GM18861 (cell line): ENCODE measurements around the gene LAMC2.
A peak's percentile ranks its signal among the peaks of the same experiment; 100 is the strongest.

ENCODE experiments used
- ATAC-seq: cut with Tn5 transposase; IDR thresholded peaks from one replicate; pipeline ENCODE4 v1.9.1; 2021; ENCODE audit not compliant: unreplicated experiment

Gene LAMC2

DNA sequence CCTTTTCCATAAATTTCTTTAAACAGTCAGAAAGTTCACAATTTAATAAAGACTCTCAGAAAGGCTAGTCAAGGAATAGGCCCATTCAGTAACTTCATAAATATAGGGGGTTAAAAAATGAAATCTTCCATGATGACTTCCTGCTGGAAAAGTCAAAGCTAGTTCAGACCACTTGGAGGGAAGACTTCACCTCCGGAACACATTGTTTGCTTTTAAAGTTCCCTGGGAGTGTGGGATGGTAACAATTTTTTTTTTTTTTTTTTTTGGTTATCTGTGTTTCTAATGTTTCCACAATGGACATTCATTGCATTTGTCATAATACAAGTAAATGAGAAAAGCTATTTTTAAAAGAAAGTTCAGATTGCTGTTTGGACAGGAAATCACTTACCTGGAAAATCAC, 18.4 kb upstream of the LAMC2 start:
- no peak for ATAC-seq

DNA sequence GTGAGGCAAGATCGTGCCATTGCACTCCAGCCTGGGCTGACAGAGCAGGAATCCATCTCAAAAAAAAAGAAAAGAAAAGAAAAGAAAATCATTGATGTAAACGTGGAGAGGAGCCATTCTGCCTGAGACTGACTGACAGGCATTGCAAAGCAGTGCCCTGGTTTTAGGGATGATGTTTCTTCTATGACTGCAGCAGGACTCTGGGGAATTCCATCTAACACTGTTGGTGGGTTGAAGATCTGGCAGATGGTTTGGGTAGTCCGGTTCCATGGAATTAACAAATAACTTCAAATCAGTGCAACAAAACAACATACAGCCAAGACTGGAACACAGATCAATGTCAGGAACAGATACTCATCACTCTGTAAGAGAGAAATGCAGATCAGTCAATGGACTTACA, 17.8 kb upstream of the LAMC2 start:
- ATAC-seq = no peak

DNA sequence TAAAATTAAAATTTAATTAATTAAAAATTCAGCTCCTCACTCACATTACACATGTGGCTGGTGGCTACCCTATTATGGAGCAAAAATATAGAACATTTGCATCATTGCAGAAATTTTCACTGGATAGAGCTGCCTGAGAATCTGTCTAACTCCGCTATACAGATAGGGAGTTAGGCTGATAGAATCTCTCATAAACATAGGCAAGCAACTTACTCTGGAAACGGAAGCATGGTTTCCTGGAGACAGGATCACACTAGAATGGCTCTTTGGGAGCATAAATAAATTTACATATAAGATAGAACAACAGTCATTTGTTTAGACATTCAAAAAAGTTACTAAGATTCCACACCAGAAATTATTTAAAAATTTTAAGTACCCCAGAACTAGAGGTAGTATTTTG, 12.2 kb upstream of the LAMC2 start:
- no peak for ATAC-seq

DNA sequence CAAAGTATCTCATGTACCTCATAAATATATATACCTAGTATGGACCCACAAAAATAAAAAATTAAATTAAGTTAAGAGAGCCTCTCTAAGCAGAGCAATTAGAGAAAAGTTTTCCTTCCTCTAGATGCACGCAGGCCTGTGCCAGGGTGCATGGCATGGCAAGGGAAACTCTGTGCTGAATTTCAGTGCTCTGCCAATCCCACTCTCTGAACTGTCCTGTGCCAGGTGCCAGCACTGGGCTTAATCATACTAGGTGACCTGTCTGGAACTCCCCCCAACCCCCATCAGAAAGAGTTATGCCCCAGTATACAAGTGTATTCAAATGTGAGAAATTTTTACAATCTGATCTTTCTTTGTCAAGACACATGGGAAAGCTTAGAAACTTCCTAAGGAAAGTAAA, 10.4 kb upstream of the LAMC2 start:
- ATAC-seq = no peak

DNA sequence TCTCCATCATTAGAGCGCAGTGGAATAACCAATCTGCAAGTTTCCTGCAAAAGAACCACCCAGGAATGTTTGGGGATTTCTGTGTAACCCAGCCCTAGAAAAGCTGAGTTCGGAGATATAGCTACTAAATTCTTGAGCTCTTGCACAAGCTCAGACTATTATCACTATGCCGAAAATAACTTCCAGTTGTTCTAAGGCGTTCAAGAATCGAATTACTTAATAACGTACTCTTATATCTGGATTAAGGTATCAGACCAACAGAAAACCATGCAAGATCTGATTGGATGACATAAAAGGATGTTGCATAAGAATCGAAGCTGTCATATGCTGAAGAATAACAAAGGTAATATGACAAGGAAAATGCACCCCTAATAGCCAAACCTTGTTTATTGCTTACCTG, 7.5 kb upstream of the LAMC2 start:
- no peak for ATAC-seq

DNA sequence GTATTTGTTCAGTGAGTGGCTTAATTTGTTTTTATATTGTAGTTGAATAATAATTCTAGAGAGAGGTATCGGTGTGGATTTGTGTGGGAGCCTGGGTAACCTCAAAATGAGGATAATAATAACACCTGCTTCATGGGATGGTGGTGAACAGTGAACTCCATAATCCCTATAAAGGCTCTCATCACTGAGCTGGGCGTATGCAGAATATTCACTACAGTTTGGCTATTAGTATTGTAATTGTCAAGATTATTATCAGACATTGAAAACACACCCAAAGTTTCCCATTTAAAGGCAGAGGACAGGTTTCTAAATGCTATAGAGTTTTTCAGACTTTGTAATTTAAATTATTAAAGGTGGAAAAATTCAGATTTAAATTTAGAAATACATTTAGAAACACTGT, 7.0 kb upstream of the LAMC2 start:
- no peak for ATAC-seq

DNA sequence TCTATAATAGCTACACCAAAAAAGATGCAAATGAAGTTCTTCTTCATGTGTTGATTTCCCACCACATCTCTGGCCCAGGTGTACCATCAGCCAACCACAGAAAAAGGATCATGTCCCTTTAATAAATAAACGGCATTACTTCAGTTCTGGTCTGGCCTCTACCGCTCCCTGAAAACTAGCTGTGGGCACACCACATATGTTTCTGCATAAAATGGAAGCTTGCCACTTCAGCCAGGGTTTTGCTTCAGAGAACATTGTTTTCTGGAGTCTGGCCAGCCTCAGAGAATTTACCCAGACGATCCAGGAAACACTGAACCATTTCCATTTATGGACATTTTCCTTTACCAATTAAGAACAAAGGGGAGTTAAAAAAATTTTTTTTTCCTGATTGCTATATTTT, 5.8 kb upstream of the LAMC2 start:
- ATAC-seq = no peak

DNA sequence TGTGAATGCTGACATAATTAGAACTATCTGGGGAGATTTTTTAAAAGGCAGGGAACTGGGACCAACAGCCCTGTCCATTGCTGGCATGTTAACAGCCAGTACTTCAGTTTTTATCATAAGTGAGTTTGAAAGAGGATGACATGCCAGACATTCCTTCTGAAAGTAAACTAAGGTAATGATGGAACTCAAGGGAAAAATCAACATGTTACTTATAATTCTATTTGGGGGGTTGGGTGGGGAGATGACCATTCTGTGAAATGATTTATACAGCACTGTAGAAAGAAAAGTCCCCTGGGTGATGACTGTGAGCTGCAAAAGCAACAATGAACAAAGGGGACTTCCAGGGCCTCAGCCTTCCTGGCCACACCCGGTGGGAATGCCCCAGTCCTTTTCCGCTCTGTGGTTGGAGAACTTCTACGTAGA, 5.4 kb upstream of the LAMC2 start:
- ATAC-seq = peak; percentile 71

DNA sequence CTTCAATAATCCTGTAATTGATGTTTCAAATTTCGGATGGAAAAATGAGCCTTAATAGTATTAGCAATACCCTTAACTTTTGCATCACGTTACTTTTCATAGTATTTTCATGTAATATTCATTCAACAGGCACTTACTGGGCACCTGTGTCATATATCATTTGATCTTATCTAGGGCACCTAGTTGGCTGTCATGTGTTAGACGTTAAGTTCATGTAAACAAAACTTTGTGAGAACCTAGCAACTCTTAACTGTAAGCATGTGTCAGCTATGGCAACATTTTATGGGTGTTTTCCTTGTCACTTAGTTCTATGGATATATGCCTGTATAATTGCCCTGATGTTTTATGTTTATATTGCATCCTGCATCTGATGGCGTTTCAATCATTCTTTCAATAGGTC, 777 bp downstream of the LAMC2 start:
- ATAC-seq = no peak

DNA sequence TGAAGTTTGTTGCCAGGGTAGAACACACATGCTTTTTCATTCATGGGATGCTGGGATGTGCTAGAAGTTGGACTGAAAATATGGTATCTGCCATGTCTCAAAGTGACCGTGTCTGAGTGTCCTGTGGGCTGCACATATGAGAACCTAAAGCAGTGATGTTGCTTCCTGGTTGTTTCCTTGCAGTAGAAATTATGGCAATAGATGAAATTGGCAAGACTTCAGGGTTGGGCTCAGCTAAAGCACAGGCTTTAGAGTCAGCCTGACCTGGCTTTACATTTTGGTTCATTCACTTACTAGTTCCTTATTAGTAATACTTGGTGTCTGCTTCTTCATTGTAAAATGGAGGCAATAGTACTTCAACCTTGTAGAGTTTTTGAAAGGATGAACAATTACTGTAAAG, 2.2 kb downstream of the LAMC2 start:
- no peak for ATAC-seq

DNA sequence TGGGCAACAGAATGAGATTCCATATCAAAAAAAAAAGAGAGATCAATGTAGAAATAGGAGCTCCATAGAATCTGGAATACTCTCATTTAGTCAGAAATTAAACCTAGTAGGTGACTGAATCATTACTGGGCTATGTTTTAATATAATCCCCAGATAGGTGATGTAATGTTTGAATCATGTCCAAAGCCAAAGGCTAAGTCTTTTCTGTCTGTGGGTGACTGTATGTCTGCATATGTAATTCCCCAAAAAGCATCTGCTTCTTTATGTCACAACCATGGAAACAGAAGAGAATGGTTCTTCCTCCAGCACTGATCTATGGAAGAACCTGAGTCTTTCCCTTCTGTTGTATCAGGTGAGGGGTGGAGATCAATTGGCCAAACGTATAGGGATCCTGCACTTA, 5.8 kb downstream of the LAMC2 start:
- ATAC-seq = no peak

DNA sequence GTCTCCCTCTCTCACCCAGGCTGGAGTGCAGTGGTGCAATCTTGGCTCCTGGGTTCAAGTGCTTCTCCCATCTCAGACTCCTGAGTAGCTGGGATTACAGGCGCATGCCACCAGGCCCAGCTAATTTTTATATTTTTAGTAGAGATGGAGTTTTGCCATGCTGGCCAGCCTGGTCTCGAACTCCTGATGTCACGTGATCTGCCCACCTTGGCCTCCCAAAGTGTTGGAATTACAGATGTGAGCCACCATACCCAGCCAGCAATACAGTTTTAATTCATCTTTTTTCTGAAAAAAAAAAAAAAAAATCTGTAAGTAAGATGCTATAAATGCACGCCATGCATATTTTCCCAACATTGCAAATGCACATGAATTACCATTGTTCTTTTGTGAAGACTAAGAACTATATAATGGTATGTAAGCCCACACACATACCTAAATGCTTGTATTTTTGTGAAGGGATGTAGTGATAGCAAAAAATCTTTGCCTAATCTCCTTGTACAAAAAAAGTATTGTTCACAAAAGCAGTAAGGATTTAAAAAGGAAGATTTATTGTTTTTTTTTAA, 8.0 kb downstream of the LAMC2 start:
- ATAC-seq = no peak

DNA sequence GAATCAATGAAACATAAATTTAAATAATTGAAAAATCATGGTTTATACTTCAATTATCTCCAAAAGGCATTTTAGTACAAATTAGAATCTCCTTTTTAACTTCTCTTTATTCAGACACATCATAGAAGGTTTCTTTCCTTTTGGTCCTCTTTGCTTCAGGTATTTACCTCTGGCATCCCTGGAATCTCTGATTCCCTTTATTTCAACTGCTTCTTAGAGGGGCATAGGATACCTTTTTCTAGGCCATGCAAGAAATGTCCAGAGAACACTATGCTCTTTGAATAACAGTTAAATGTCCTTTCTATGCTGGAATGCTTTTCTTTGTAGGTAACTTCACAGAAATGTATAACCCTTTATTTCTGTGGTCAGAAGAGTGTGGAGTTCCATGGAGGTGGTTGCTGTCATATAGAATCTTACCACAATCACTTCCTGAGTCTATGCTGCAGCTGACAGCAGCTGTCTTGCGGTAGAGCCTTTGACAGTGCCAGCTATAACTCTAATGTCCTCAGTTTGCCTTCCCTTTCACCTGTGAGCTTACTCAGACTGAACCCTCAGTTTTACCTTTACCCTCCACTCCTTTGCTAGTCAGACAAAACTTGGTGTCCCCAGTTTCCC, 8.6 kb downstream of the LAMC2 start:
- peak; percentile 99 for ATAC-seq

DNA sequence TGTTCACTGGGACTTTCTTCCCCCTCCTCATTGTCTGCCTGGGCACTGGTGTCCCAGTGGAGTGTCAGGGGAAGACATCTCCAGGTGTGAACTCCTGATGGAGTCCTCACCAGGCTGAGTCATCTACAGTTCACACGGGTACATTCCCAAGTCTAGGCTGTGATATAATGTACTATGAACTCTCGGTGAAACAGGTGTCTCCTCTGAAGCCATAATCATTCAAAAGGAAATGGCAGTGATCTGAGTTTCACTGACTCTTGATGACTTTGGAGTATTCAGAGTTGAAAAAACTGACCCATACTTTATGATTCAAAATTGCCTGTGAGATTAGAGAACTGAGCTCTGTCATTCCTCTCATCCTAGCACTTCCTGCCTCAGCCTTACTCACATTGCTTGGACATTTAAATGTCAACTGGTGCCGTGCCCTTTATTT, 9.1 kb downstream of the LAMC2 start:
- peak; percentile 28 for ATAC-seq

DNA sequence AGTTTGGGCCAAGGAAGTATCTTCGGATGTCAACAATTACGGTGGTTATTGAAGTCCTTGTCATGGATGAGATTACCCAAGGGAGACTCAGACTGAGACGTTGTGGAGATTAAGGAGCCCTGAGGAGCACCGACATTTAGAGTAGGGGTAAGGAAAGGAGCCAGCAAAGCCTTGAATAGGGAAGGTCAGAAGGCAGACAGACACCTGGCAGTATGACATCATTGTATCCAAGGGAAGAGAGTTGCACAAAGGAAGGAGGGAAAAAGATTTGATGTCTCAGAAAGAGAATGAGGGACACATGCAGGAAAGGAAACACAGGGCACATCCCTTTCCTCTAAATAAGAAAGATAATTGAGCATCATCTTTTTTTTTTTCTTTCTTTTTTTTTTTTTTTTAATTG, 11.7 kb downstream of the LAMC2 start:
- ATAC-seq = no peak

DNA sequence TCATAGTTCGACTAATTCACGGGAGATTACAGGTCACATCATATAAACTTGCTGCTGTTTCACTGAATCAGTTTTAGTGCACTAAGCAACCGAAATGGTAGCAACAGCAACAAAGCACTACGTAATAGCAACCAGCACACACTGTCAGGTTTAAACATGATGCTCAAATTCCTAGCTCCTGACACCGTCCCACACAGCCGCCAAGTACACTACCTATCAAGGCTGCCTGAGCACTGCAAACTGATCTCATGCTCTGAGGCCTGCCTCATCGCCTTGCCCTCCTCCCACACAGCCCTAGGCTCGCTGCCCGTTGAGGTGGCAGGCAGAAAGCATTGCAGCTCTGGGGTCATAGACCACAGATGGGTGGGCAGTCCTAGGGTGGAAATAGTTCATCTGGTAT, 12.4 kb downstream of the LAMC2 start:
- no peak for ATAC-seq

DNA sequence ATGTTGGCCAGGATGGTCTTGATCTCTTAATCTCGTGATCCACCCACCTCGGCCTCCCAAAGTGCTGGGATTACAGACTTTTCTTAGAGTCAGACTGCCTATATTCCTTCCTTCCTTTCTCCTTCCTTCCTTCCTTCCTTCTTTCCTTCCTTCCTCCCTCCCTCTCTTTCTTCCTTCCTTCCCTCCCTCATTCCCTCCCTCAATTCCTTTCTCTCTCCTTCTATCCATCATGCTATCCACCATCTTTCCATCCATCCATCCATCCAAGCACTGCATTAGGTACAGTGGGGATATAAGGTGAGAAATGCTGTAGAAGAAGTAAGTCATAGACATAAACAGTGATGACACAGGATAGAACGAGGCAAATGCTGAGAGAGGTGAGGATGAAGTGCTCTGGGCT, 13.2 kb downstream of the LAMC2 start:
- ATAC-seq = no peak

DNA sequence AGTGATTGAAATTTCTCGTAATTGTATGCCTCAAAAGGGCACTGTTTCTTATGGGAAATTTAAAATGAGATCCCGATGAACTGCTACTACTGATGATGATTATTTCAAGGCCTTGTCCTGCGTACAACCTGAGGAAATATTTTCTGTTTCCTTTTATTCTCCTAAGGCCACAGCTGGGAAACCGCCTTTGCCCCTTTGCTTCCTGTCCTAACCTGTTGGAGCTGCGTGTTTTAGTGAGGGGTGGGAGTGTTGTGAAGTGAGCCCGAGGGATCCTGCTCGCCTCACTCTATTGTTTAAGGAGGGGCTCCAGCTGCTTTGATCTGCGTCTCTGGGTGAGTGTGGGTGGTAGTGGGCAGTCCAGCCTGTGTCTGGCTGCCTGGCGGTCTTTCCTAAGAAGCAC, 14.4 kb downstream of the LAMC2 start:
- no peak for ATAC-seq

DNA sequence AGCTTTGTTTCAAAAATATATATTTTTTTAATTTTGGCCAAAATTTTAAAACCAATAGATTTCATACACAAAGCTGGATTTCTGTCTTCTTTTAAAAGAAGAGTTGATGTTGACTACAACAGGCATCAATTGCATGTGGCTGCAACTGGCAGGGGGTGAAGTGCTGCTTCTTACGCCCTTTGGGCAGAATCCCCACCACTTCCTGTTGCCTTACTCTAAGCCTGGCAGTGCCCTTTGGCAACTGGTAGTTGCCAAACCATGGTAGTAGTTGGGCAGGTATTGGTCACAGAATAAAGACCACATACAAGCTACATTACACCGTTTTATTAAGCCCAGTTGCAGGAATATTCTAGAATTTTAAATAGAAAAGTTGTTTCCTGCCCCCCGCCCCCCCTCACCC, 17.0 kb downstream of the LAMC2 start:
- ATAC-seq = no peak

DNA sequence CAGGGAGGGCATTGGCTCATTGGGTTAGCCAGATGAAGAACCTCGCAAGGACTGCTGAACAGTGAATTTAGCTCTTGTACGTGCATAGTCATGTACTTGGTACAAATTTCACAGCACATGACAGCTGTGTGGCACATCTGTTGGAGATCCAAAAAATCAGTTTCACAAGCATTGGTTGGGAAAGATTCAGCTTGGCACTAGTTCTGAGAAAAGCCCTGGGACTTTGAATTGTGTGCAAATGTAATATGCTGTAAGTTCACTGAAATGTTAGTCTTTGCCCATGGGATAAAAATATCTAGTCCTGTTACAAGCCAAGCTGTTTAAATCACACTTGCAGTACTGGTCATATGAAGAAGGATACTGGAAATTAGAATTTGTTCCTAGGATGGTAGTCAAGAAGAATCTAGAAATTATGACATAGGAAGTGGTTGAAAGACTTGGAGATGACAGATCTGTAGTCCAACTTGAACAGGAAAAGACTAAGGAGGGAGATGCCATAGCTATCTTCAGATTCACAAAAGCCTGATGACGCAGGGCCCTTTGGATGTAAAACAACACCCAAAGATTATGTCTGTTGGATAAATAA, 19.2 kb downstream of the LAMC2 start:
- ATAC-seq = no peak

DNA sequence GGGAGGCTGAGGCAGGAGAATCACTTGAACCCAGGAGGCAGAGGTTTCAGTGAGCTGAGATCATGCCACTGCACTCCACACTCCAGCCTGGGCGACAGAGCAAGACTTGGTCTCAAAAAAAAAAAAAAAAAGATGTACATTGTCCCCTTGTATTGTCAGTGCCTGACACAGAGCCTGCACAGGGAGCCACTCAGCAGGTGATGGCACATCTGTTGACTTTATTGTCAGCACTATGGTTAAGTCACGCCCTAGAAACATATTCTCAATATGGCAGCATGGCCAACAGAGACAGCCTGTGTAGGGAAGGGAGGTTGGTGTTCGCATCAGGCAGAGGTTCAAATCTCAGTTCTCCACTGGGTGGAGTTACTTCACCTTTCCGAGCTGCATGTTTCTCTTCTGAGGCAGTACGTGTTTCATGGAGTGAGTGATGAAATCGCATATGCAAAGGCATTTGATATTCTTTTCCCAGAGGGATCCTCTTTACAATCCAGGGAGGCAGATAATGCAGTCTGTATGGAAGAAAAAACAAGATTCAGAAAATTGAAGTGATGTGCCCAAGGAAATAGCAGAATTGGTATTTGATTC, 20.6 kb downstream of the LAMC2 start:
- ATAC-seq = no peak

DNA sequence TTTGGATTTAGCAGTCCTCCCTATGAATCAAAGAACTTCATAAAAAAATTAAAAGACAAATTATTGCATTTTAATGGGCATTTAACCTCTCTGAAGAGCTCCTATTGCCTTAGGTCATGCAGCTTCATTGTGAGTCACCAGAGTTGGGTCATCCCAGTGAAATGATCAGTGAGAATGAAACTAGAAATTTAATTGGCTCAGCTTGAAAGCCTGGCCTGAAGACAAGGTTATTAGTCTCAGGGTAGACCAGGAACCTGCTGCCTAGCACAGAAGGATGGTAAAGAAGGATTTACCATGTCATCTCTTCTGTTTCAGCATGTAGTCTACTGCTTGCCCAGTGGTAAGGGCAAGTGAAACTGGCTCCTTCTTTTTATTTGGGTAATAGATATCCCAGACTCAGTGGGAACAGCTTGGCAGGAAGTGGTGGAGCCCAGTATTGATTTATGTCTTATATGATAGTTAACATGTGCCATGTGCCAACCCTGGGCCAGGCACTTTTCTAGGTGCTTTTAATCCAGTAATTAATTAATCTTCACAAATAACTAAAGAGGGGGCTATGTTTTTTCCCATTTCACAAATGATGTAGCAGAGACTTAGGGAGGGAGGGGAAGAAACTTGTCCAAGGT, 23.6 kb downstream of the LAMC2 start:
- ATAC-seq = no peak
